Measurements from ENCODE around the gene KLF2.

Gene KLF2

GRCh38 chr19:16326401-16327168 is 2.0 kb downstream of the KLF2 start:
- Histone ChIP-seq H3K23ac (ENCODE audit: low read length in 2 of 2) (no peak overlapping the region), H3K9ac (ENCODE audit: low read length) (peak overlapping the region; percentile 78), H3K4me1 (ENCODE audit: control insufficient read depth, insufficient read depth, low read depth, low read length) (peaks cover 30% of the 10 kb centered on the region), H4K8ac (ENCODE audit: low read length) (peak overlapping the region; percentile 15), H3K4me3 (ENCODE audit: insufficient read depth in 1 of 2, low read depth in 1 of 2, low read length in 2 of 2) (peak overlapping the region; percentile 54 to 78), H3K27me3 (ENCODE audit: control insufficient read depth in 1 of 2, insufficient read depth in 1 of 2, low read length in 2 of 2) (peaks cover 0 to 5% of the 10 kb centered on the region in 2 experiments), H4K91ac (ENCODE audit: low read length) (peak overlapping the region; percentile 9), H3K79me1 (replicated peaks; ENCODE audit: low read length, poor library complexity, severe bottlenecking) (peaks cover 3% of the 10 kb centered on the region), H3K18ac (ENCODE audit: low read depth in 1 of 2, low read length in 2 of 2) (peak overlapping the region in 1 of 2 experiments; percentile 11), H3K27ac (ENCODE audit: low read length, poor library complexity, severe bottlenecking) (no peak overlapping the region), H2BK15ac (ENCODE audit: low read depth, poor library complexity, severe bottlenecking) (no peak overlapping the region), H2BK5ac (ENCODE audit: low read depth, low read length, poor library complexity, severe bottlenecking) (no peak overlapping the region), H2AFZ (ENCODE audit: low read depth, low read length) (no peak overlapping the region), H3K9me3 (ENCODE audit: control insufficient read depth, low read length) (no peaks in the 10 kb centered on the region), H2BK120ac (ENCODE audit: low read depth, low read length) (no peak overlapping the region), H2BK12ac (ENCODE audit: low read length in 2 of 2) (no peak overlapping the region), H2AK5ac (ENCODE audit: low read length, severe bottlenecking) (no peak overlapping the region), H3K4ac (ENCODE audit: low read depth in 1 of 2, low read length in 2 of 2) (no peak overlapping the region), H3K4me2 (ENCODE audit: low read length, poor library complexity, severe bottlenecking) (peak overlapping the region; percentile 86), H3K36me3 (ENCODE audit: control insufficient read depth in 1 of 2, insufficient read depth in 2 of 2, low read depth in 1 of 2, low read length in 2 of 2) (peaks cover 5 to 14% of the 10 kb centered on the region in 2 experiments), H3K14ac (ENCODE audit: low read length in 2 of 2) (peak overlapping the region in 1 of 2 experiments; percentile 86)
- peak; percentile 47 for DNase-seq
- 33% methylated on average over 58 of the region's 58 CpGs for WGBS

- WGBS: 56% methylated on average over 13 of the region's 14 CpGs
- H3K4me2 ChIP-seq (ENCODE audit: low read length, poor library complexity, severe bottlenecking): no peak overlapping the region
- H3K36me3 ChIP-seq (ENCODE audit: control insufficient read depth in 1 of 2, insufficient read depth in 2 of 2, low read depth in 1 of 2, low read length in 2 of 2): peaks cover 5 to 14% of the 10 kb centered on the region in 2 experiments
- H4K8ac ChIP-seq (ENCODE audit: low read length): no peak overlapping the region
- H3K9me3 ChIP-seq (ENCODE audit: control insufficient read depth, low read length): no peaks in the 10 kb centered on the region
- H2BK15ac ChIP-seq (ENCODE audit: low read depth, poor library complexity, severe bottlenecking): no peak overlapping the region
- H2BK12ac ChIP-seq (ENCODE audit: low read length in 2 of 2): no peak overlapping the region
- no peak overlapping the region for H2BK5ac ChIP-seq (ENCODE audit: low read depth, low read length, poor library complexity, severe bottlenecking)
- peaks cover 3% of the 10 kb centered on the region for H3K79me1 ChIP-seq (replicated peaks; ENCODE audit: low read length, poor library complexity, severe bottlenecking)
- H3K4me1 ChIP-seq (ENCODE audit: control insufficient read depth, insufficient read depth, low read depth, low read length): peaks cover 32% of the 10 kb centered on the region
- no peak overlapping the region for H2BK120ac ChIP-seq (ENCODE audit: low read depth, low read length)
- no peak overlapping the region for H3K4ac ChIP-seq (ENCODE audit: low read depth in 1 of 2, low read length in 2 of 2)
- H4K91ac ChIP-seq (ENCODE audit: low read length): no peak overlapping the region
- H3K18ac ChIP-seq (ENCODE audit: low read depth in 1 of 2, low read length in 2 of 2): no peak overlapping the region
- peak overlapping the region; percentile 78 for H3K9ac ChIP-seq (ENCODE audit: low read length)
- no peak overlapping the region for H3K14ac ChIP-seq (ENCODE audit: low read length in 2 of 2)
- H3K27me3 ChIP-seq (ENCODE audit: control insufficient read depth in 1 of 2, insufficient read depth in 1 of 2, low read length in 2 of 2): peaks cover 0 to 5% of the 10 kb centered on the region in 2 experiments
- H3K4me3 ChIP-seq (ENCODE audit: insufficient read depth in 1 of 2, low read depth in 1 of 2, low read length in 2 of 2): peak overlapping the region in 1 of 2 experiments; percentile 78
- H2AK5ac ChIP-seq (ENCODE audit: low read length, severe bottlenecking): no peak overlapping the region
- no peak for DNase-seq
- no peak overlapping the region for H3K27ac ChIP-seq (ENCODE audit: low read length, poor library complexity, severe bottlenecking)
- H2AFZ ChIP-seq (ENCODE audit: low read depth, low read length): no peak overlapping the region
- no peak overlapping the region for H3K23ac ChIP-seq (ENCODE audit: low read length in 2 of 2)
Observed at GRCh38 chr19:16327169-16327475, 2.5 kb downstream of the KLF2 start.

DNA sequence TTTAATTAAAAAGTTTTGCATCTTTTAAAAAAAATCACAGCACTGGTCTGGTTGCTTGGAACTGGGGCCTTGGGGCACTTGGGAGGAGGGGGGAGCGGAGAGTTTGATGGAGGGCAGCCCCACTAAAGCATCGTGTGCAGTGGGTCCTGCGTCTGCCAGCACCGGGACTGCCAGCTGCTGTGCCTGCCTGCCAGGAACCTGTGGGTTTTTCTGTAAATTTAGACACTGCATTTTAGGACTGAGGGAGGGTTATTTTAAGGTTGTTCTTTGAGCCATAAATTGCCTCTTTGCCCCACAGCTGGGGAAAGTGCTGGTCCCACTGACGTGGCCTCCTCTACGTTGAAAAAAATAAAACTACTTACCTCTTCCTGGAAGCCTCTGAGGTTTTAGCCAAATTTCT is 2.9 kb downstream of the KLF2 start:
- 67% methylated on average over 3 of the region's 6 CpGs for WGBS
- H3K4me2 ChIP-seq (ENCODE audit: low read length, poor library complexity, severe bottlenecking): no peak overlapping the region

DNA sequence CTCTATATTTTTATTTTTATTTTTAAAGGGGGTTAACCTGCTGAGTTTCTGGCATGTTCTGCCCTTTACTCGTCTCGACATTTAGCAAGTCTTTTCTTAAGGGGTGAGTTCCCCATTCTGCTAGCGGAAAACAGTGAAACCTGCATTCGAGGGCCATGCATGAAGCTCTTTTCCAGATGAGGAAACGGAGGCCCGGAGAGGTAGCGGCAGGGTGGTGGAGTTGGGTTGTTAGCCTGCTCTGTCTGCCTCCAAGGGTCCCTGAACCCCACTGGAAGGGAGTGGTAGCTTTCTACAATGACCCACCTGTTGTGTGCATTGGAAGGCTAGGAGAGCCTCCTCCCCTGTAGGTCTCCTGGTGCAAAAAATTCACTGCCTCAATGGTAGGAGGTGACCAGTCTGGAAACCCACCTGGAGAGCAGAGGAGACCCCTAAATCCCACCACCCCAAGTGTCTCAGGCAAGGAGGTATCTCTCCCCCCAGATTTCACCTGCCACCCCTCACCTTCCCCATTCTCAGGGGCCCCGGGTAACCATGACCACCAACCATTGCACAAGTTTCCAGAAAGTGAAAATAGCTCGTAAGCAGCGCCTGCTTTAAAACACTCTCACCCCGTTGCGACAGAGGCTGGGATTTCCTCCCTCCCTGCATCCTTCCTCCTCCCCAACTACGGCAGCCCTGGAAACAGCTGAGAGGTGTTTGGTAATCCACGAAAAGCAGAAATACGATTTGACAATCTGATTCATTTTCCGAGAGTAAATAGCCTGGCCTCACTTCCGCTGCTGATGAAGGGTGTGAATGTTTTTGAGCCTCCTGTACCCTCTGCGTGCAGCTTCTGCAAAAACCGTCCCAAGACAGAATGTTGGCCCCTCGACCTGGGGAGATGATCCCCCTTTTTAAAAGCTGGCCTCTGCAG is 3.5 kb downstream of the KLF2 start:
- Histone ChIP-seq H4K8ac (ENCODE audit: low read length) (peak overlapping the region; percentile 22), H3K14ac (ENCODE audit: low read length in 2 of 2) (no peak overlapping the region), H3K27me3 (ENCODE audit: control insufficient read depth in 1 of 2, insufficient read depth in 1 of 2, low read length in 2 of 2) (peaks cover 0 to 5% of the 10 kb centered on the region in 2 experiments), H2BK15ac (ENCODE audit: low read depth, poor library complexity, severe bottlenecking) (no peak overlapping the region), H3K36me3 (ENCODE audit: control insufficient read depth in 1 of 2, insufficient read depth in 2 of 2, low read depth in 1 of 2, low read length in 2 of 2) (peaks cover 5 to 14% of the 10 kb centered on the region in 2 experiments), H4K91ac (ENCODE audit: low read length) (peak overlapping the region; percentile 55), H3K23ac (ENCODE audit: low read length in 2 of 2) (no peak overlapping the region), H3K4ac (ENCODE audit: low read depth in 1 of 2, low read length in 2 of 2) (no peak overlapping the region), H3K9me3 (ENCODE audit: control insufficient read depth, low read length) (no peaks in the 10 kb centered on the region), H2BK12ac (ENCODE audit: low read length in 2 of 2) (no peak overlapping the region), H2BK120ac (ENCODE audit: low read depth, low read length) (no peak overlapping the region), H3K79me1 (replicated peaks; ENCODE audit: low read length, poor library complexity, severe bottlenecking) (peaks cover 3% of the 10 kb centered on the region), H3K4me3 (ENCODE audit: insufficient read depth in 1 of 2, low read depth in 1 of 2, low read length in 2 of 2) (peak overlapping the region in 1 of 2 experiments; percentile 63), H3K9ac (ENCODE audit: low read length) (peak overlapping the region; percentile 78), H2AFZ (ENCODE audit: low read depth, low read length) (no peak overlapping the region), H3K4me1 (ENCODE audit: control insufficient read depth, insufficient read depth, low read depth, low read length) (peaks cover 32% of the 10 kb centered on the region), H2AK5ac (ENCODE audit: low read length, severe bottlenecking) (no peak overlapping the region), H3K18ac (ENCODE audit: low read depth in 1 of 2, low read length in 2 of 2) (no peak overlapping the region), H2BK5ac (ENCODE audit: low read depth, low read length, poor library complexity, severe bottlenecking) (no peak overlapping the region), H3K27ac (ENCODE audit: low read length, poor library complexity, severe bottlenecking) (no peak overlapping the region), H3K4me2 (ENCODE audit: low read length, poor library complexity, severe bottlenecking) (no peak overlapping the region)
- peak; percentile 92 for DNase-seq
- WGBS: 69% methylated on average over 20 of the region's 20 CpGs

More for the DNA sequence above, 2.9 kb downstream of the KLF2 start:
- DNase-seq: no peak
- Histone ChIP-seq H4K91ac (ENCODE audit: low read length) (no peak overlapping the region), H2BK15ac (ENCODE audit: low read depth, poor library complexity, severe bottlenecking) (no peak overlapping the region), H2BK12ac (ENCODE audit: low read length in 2 of 2) (peak overlapping the region in 1 of 2 experiments; percentile 57), H3K18ac (ENCODE audit: low read depth in 1 of 2, low read length in 2 of 2) (no peak overlapping the region), H3K79me1 (replicated peaks; ENCODE audit: low read length, poor library complexity, severe bottlenecking) (peaks cover 3% of the 10 kb centered on the region), H3K4me1 (ENCODE audit: control insufficient read depth, insufficient read depth, low read depth, low read length) (peaks cover 32% of the 10 kb centered on the region), H3K9me3 (ENCODE audit: control insufficient read depth, low read length) (no peaks in the 10 kb centered on the region), H4K8ac (ENCODE audit: low read length) (no peak overlapping the region), H3K27ac (ENCODE audit: low read length, poor library complexity, severe bottlenecking) (no peak overlapping the region), H3K9ac (ENCODE audit: low read length) (peak overlapping the region; percentile 78), H2BK5ac (ENCODE audit: low read depth, low read length, poor library complexity, severe bottlenecking) (no peak overlapping the region), H2AFZ (ENCODE audit: low read depth, low read length) (no peak overlapping the region), H3K4me3 (ENCODE audit: insufficient read depth in 1 of 2, low read depth in 1 of 2, low read length in 2 of 2) (no peak overlapping the region), H3K14ac (ENCODE audit: low read length in 2 of 2) (no peak overlapping the region), H3K36me3 (ENCODE audit: control insufficient read depth in 1 of 2, insufficient read depth in 2 of 2, low read depth in 1 of 2, low read length in 2 of 2) (peaks cover 5 to 14% of the 10 kb centered on the region in 2 experiments), H3K23ac (ENCODE audit: low read length in 2 of 2) (no peak overlapping the region), H3K4ac (ENCODE audit: low read depth in 1 of 2, low read length in 2 of 2) (no peak overlapping the region), H2AK5ac (ENCODE audit: low read length, severe bottlenecking) (no peak overlapping the region), H3K27me3 (ENCODE audit: control insufficient read depth in 1 of 2, insufficient read depth in 1 of 2, low read length in 2 of 2) (peaks cover 0 to 5% of the 10 kb centered on the region in 2 experiments), H2BK120ac (ENCODE audit: low read depth, low read length) (no peak overlapping the region)
